ENCODE data around the gene TMEM237. TPM values are rescaled to one million over a fixed set of nuclear protein-coding genes. Genes with fewer than 3 reads are reported as not detected.

TMEM237 gene
- total RNA-seq, 1 donor from 2014 or later, result 18.9 TPM

- peak in 1 of 2 donors; percentile 27 for DNase-seq (ENCODE audit: low read depth in 2 of 2)
Observed at GRCh38 chr2:201642086-201642578, 1.2 kb downstream of the TMEM237 start.

- no peak for DNase-seq (ENCODE audit: low read depth in 2 of 2)
Observed at GRCh38 chr2:201639205-201639604, 4.1 kb downstream of the TMEM237 start.

- no peak for DNase-seq (ENCODE audit: low read depth in 2 of 2)
Observed at GRCh38 chr2:201638326-201638725, 5.0 kb downstream of the TMEM237 start.

GRCh38 chr2:201633661-201634249 is 9.5 kb downstream of the TMEM237 start:
- DNase-seq (ENCODE audit: low read depth in 2 of 2), result no peak

GRCh38 chr2:201631041-201631440 is 12.3 kb downstream of the TMEM237 start:
- DNase-seq (ENCODE audit: low read depth in 2 of 2), result no peak

GRCh38 chr2:201630577-201630976 is 12.7 kb downstream of the TMEM237 start:
- DNase-seq (ENCODE audit: low read depth in 2 of 2), result no peak

GRCh38 chr2:201628545-201628944 is 14.8 kb downstream of the TMEM237 start:
- no peak for DNase-seq (ENCODE audit: low read depth in 2 of 2)

- peak in 1 of 2 donors; percentile 47 for DNase-seq (ENCODE audit: low read depth in 2 of 2)
Observed at GRCh38 chr2:201622306-201622970, 20.9 kb downstream of the TMEM237 start.

GRCh38 chr2:201621293-201621999 is 21.9 kb downstream of the TMEM237 start:
- peak in 1 of 2 donors; percentile 86 for DNase-seq (ENCODE audit: low read depth in 2 of 2)

GRCh38 chr2:201618744-201619662 is 24.3 kb downstream of the TMEM237 start:
- peak in 1 of 2 donors; percentile 69 for DNase-seq (ENCODE audit: low read depth in 2 of 2)

GRCh38 chr2:201608021-201608420 is 35.3 kb downstream of the TMEM237 start:
- DNase-seq (ENCODE audit: low read depth in 2 of 2), result no peak

GRCh38 chr2:201607568-201607967 is 35.7 kb downstream of the TMEM237 start:
- no peak for DNase-seq (ENCODE audit: low read depth in 2 of 2)

- DNase-seq (ENCODE audit: low read depth in 2 of 2), result no peak
Observed at GRCh38 chr2:201600906-201601305, 42.4 kb downstream of the TMEM237 start.

- DNase-seq (ENCODE audit: low read depth in 2 of 2), result no peak
Observed at GRCh38 chr2:201597397-201597796, 45.9 kb downstream of the TMEM237 start.

GRCh38 chr2:201580486-201580885 is 62.8 kb downstream of the TMEM237 start:
- DNase-seq (ENCODE audit: low read depth in 2 of 2), result no peak

GRCh38 chr2:201579536-201579935 is 63.8 kb downstream of the TMEM237 start:
- no peak for DNase-seq (ENCODE audit: low read depth in 2 of 2)

GRCh38 chr2:201575971-201576370 is 67.3 kb downstream of the TMEM237 start:
- no peak for DNase-seq (ENCODE audit: low read depth in 2 of 2)

GRCh38 chr2:201574766-201575165 is 68.5 kb downstream of the TMEM237 start:
- DNase-seq (ENCODE audit: low read depth in 2 of 2), result no peak

GRCh38 chr2:201572846-201573508 is 70.3 kb downstream of the TMEM237 start:
- no peak for DNase-seq (ENCODE audit: low read depth in 2 of 2)

Data from dermis microvascular lymphatic vessel endothelial cell (primary cell).